Neural progenitor cell (in vitro differentiated cells): ENCODE results near the gene CERS6. TPM values are rescaled to one million over a fixed set of nuclear protein-coding genes. Genes with fewer than 3 reads are reported as not detected.
A peak's percentile ranks its signal among the peaks of the same experiment; 100 is the strongest.

Source experiments
- DNase-seq: peaks from one replicate; pipeline ENCODE4 v3.0.0-alpha.2; 2016; ENCODE audit warnings: low spot score
- H2AFZ ChIP-seq: fragments of 200-600 bp; sonication (generic); replicated peaks from 2 replicates; pipeline ENCODE4 v1.6.1; 2016; ENCODE audit warnings: antibody characterized with exemption
- H3F3A ChIP-seq: fragments of 200-600 bp; sonication (generic); 2 replicates; pipeline ENCODE4 v1.6.1; 2016; ENCODE audit warnings: antibody characterized with exemption, low read depth
- H3K27ac ChIP-seq: fragments of 200-600 bp; sonication (generic); 2 replicates; pipeline ENCODE4 v1.5.1; 2016; ENCODE audit warnings: mild to moderate bottlenecking
- H3K27me3 ChIP-seq: fragments of 200-600 bp; sonication (generic); 2 replicates; pipeline ENCODE4 v1.6.1; 2016; ENCODE audit warnings: mild to moderate bottlenecking, moderate library complexity
- H3K36me3 ChIP-seq: fragments of 200-600 bp; sonication (generic); 2 replicates; pipeline ENCODE4 v1.5.1; 2016
- H3K4me1 ChIP-seq: fragments of 200-600 bp; sonication (generic); 2 replicates; pipeline ENCODE4 v1.6.1; 2016; ENCODE audit warnings: mixed run types
- H3K4me2 ChIP-seq: fragments of 200-600 bp; sonication (generic); 2 replicates; pipeline ENCODE4 v1.6.1; 2016
- H3K4me3 ChIP-seq: fragments of 200-600 bp; sonication (generic); 2 replicates; pipeline ENCODE4 v1.5.1; 2016
- H3K79me2 ChIP-seq: fragments of 200-600 bp; sonication (generic); 2 replicates; pipeline ENCODE4 v1.6.1; 2016; ENCODE audit warnings: low read depth
- H3K9ac ChIP-seq: fragments of 200-600 bp; sonication (generic); 2 replicates; pipeline ENCODE4 v1.6.1; 2016
- H3K9me3 ChIP-seq: fragments of 200-600 bp; sonication (generic); 2 replicates; pipeline ENCODE4 v1.5.1; 2016; ENCODE audit warnings: low read depth
- H4K20me1 ChIP-seq: fragments of 200-600 bp; sonication (generic); 2 replicates; pipeline ENCODE4 v1.6.1; 2016; ENCODE audit warnings: low read depth
- H3K27ac Mint-ChIP-seq: 3 replicates; pipeline ENCODE4 v1.8.0; 2021; ENCODE audit warnings: mixed read lengths
- H3K27me3 Mint-ChIP-seq: 2 replicates; pipeline ENCODE4 v1.8.0; 2022; ENCODE audit warnings: low read depth, mild to moderate bottlenecking, inconsistent platforms, moderate library complexity, mixed read lengths; ENCODE audit not compliant: insufficient read depth
- H3K36me3 Mint-ChIP-seq: 3 replicates; pipeline ENCODE4 v1.8.0; 2021; ENCODE audit warnings: mixed read lengths
- H3K4me1 Mint-ChIP-seq: 3 replicates; pipeline ENCODE4 v1.8.0; 2021; ENCODE audit warnings: mixed read lengths
- H3K4me3 Mint-ChIP-seq: 3 replicates; pipeline ENCODE4 v1.8.0; 2021; ENCODE audit warnings: mild to moderate bottlenecking, moderate library complexity, mixed read lengths
- H3K9me3 Mint-ChIP-seq: 3 replicates; pipeline ENCODE4 v1.8.0; 2020; ENCODE audit warnings: mixed read lengths
- EZH2 ChIP-seq: fragments of 200-600 bp; sonication (generic); IDR thresholded peaks from 2 replicates; pipeline ENCODE4 v1.6.1; 2017; ENCODE audit warnings: antibody characterized with exemption, mild to moderate bottlenecking, moderate library complexity
- EZH2phosphoT487 ChIP-seq: fragments of 200-600 bp; sonication (generic); IDR thresholded peaks from 2 replicates; pipeline ENCODE4 v1.6.1; 2017; ENCODE audit warnings: antibody characterized with exemption
- total RNA-seq: library from RNA; depleted of rRNA; stranded (reverse); fragments of >200 nt; gene quantifications from 2 replicates; pipeline ENCODE4 v1.2.3, GENCODE V29; 2015; ENCODE audit warnings: low replicate concordance
- TF ChIP-seq, protein P1 (sequence below): fragments of 200-600 bp; sonication (generic); IDR thresholded peaks from 2 replicates; pipeline ENCODE4 v1.5.1; 2017; ENCODE audit warnings: antibody characterized with exemption, mild to moderate bottlenecking

CERS6 gene
- total RNA-seq, 1 donor from 2014 or later, result 50.8 TPM

DNA sequence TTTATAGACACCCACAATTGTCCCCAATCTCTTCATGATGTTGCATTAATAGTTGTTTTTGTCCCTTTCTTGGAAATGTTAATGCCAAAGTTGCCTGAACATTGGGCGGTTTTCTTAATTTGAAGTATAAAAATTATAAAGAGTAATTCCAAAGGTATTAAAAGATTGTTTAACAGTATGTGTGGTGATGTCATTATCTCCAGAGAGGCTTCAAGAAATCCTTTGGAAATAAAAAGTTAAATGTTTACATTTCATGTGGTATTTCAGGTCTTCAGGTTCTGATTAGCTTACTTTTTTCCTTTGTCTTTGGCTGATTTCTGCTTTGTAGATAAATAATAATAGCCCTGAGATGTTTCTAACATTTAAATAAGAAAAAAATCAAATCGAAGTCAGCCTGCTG is 317.1 kb downstream of the CERS6 start:
- H3K27ac ChIP-seq, result no peak overlapping the region
- no peaks in the 10 kb centered on the region for H3K4me1 Mint-ChIP-seq
- H3K27me3 Mint-ChIP-seq, result no peaks in the 10 kb centered on the region
- no peak overlapping the region for H2AFZ ChIP-seq
- peaks cover 10% of the 10 kb centered on the region for H3K36me3 ChIP-seq
- no peaks in the 10 kb centered on the region for H3K4me1 ChIP-seq
- H3K9me3 Mint-ChIP-seq, result peaks cover 9% of the 10 kb centered on the region
- no peak overlapping the region for H3K27ac Mint-ChIP-seq
- no peaks in the 10 kb centered on the region for H4K20me1 ChIP-seq
- H3K27me3 ChIP-seq, result no peaks in the 10 kb centered on the region
- no peaks in the 10 kb centered on the region for H3K9me3 ChIP-seq
- H3K4me3 ChIP-seq, result no peak overlapping the region
- peaks cover 6% of the 10 kb centered on the region for H3F3A ChIP-seq
- no peak overlapping the region for H3K9ac ChIP-seq
- DNase-seq, result no peak
- no peak overlapping the region for H3K4me2 ChIP-seq
- H3K79me2 ChIP-seq, result no peaks in the 10 kb centered on the region
- H3K4me3 Mint-ChIP-seq, result no peak overlapping the region
- peaks cover 21% of the 10 kb centered on the region for H3K36me3 Mint-ChIP-seq
- TF ChIP-seq, protein P1, sequence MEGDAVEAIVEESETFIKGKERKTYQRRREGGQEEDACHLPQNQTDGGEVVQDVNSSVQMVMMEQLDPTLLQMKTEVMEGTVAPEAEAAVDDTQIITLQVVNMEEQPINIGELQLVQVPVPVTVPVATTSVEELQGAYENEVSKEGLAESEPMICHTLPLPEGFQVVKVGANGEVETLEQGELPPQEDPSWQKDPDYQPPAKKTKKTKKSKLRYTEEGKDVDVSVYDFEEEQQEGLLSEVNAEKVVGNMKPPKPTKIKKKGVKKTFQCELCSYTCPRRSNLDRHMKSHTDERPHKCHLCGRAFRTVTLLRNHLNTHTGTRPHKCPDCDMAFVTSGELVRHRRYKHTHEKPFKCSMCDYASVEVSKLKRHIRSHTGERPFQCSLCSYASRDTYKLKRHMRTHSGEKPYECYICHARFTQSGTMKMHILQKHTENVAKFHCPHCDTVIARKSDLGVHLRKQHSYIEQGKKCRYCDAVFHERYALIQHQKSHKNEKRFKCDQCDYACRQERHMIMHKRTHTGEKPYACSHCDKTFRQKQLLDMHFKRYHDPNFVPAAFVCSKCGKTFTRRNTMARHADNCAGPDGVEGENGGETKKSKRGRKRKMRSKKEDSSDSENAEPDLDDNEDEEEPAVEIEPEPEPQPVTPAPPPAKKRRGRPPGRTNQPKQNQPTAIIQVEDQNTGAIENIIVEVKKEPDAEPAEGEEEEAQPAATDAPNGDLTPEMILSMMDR, result no peak
- TF ChIP-seq EZH2 (no peak), EZH2phosphoT487 (no peak)

DNA sequence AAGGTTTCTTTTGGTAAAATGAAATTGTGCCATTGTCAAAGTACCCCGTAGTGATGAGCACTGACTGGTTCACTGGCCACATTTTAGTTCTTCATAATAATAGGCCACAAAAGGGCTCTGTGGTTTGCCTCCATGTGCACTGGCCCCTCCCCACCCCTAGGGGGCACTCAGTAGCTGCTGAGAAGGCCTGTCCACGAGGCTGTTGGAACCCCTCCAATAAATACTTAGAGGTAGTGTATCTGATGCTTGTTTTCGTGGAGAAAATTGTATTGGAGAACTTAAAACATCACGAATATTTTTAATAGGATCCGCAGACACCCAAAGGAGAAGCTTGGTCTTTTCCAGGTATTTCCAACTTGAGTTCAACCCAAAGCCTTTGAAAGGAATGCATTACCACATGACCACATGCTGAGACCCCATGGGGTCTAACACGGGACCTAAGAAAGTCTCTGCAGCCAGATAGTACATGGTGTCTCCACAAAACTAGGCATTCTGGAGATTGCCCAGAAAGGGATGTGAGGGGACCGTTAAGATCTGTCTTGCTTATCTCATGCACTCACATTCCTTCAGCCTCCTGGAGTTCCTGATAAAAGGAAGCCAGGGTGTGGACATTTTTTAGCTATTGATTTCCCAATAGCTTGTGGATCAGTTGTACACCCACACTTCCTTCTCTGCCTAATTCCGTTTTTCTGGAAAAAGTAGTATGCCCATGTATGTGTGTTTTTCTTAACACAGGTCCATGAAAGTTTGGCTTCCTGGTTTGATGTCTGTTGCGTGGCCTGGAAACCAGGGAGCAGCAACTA is 317.8 kb downstream of the CERS6 start:
- Mint-ChIP-seq H3K9me3 (peaks cover 9% of the 10 kb centered on the region), H3K27ac (no peak overlapping the region), H3K36me3 (peaks cover 21% of the 10 kb centered on the region), H3K4me1 (no peaks in the 10 kb centered on the region), H3K27me3 (no peaks in the 10 kb centered on the region), H3K4me3 (no peak overlapping the region)
- Histone ChIP-seq H3F3A (peaks cover 6% of the 10 kb centered on the region), H3K4me3 (no peak overlapping the region), H3K9ac (no peak overlapping the region), H3K36me3 (peaks cover 10% of the 10 kb centered on the region), H3K4me2 (no peak overlapping the region), H3K79me2 (no peaks in the 10 kb centered on the region), H3K9me3 (no peaks in the 10 kb centered on the region), H3K27ac (no peak overlapping the region), H2AFZ (no peak overlapping the region), H4K20me1 (no peaks in the 10 kb centered on the region), H3K27me3 (no peaks in the 10 kb centered on the region), H3K4me1 (no peaks in the 10 kb centered on the region)
- peak; percentile 48 for DNase-seq
- TF ChIP-seq, protein P1, result peak; percentile 77
- TF ChIP-seq EZH2, result no peak

DNA sequence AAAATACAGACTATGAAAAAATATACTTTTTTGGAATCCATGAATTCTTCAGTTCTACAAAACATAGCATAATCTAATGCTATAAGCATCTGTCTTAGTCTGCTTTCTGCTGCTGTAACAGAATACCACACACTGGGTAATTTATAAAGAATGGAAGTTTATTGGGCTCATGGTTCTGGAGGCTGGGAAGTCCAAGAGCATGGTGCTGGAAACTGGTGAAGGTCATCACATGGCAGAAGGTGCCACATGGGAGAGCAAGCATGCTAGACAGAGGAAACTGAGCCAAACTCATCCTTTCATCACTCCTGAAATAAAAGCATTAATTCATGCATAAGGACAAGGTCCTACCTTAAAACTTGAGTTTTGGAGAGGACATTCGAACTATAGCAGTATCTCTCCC is 319.8 kb downstream of the CERS6 start:
- TF ChIP-seq EZH2phosphoT487, result no peak

DNA sequence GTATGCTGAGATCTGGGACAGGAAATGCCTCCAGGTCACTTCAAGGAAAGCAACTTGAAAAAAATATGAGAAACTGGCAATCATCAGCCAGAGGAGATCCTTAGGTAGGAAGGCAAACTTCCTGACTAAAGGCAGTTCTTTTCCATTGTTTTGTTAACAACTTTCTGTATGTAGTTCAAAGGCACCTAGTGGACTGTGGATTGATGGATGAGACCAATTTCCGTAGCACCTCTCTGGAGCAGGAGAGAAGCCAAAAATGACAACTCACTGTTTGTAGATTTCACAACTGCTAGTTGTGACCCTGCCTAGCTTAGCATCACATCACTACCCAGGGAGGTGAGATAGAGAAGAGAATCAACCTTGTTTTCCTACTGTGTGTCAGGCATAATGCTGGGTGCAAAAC is 324.6 kb downstream of the CERS6 start:
- Mint-ChIP-seq H3K9me3 (peaks cover 5% of the 10 kb centered on the region), H3K4me3 (no peak overlapping the region), H3K27ac (no peak overlapping the region), H3K36me3 (peaks cover 3% of the 10 kb centered on the region), H3K4me1 (peaks cover 9% of the 10 kb centered on the region), H3K27me3 (peaks cover 3% of the 10 kb centered on the region)
- Histone ChIP-seq H4K20me1 (no peaks in the 10 kb centered on the region), H3K36me3 (no peaks in the 10 kb centered on the region), H3K4me1 (peaks cover 6% of the 10 kb centered on the region), H3K27ac (no peak overlapping the region), H3K4me2 (no peak overlapping the region), H3K4me3 (no peak overlapping the region), H3K9me3 (no peaks in the 10 kb centered on the region), H3K9ac (no peak overlapping the region), H2AFZ (no peak overlapping the region), H3K79me2 (no peaks in the 10 kb centered on the region), H3K27me3 (no peaks in the 10 kb centered on the region), H3F3A (peaks cover 6% of the 10 kb centered on the region)
- DNase-seq, result no peak
- no peak for TF ChIP-seq EZH2phosphoT487

More for the DNA sequence above, 319.8 kb downstream of the CERS6 start:
- Histone ChIP-seq H3K27ac (no peak overlapping the region), H3K4me1 (peaks cover under 1% of the 10 kb centered on the region), H3F3A (peaks cover 6% of the 10 kb centered on the region), H4K20me1 (no peaks in the 10 kb centered on the region), H3K4me3 (no peak overlapping the region), H3K4me2 (no peak overlapping the region), H2AFZ (no peak overlapping the region), H3K27me3 (no peaks in the 10 kb centered on the region), H3K79me2 (no peaks in the 10 kb centered on the region), H3K9me3 (no peaks in the 10 kb centered on the region), H3K36me3 (no peaks in the 10 kb centered on the region), H3K9ac (no peak overlapping the region)
- DNase-seq, result no peak
- H3K36me3 Mint-ChIP-seq, result peaks cover 11% of the 10 kb centered on the region
- peaks cover 6% of the 10 kb centered on the region for H3K9me3 Mint-ChIP-seq
- no peak overlapping the region for H3K27ac Mint-ChIP-seq
- H3K27me3 Mint-ChIP-seq, result no peaks in the 10 kb centered on the region
- H3K4me3 Mint-ChIP-seq, result no peak overlapping the region
- peaks cover 2% of the 10 kb centered on the region for H3K4me1 Mint-ChIP-seq
